ENCODE measurements around the gene G6PC1. TPM values are rescaled to one million over a fixed set of nuclear protein-coding genes. Genes with fewer than 3 reads are reported as not detected.
"Not testable (repeated sequence)": the region's sequence is repeated elsewhere in the genome, so short reads cannot be mapped to it uniquely, and the experiment has no call there.

Gene G6PC1
- total RNA-seq, 2 experiments from 2014 or later: not detected

DNA sequence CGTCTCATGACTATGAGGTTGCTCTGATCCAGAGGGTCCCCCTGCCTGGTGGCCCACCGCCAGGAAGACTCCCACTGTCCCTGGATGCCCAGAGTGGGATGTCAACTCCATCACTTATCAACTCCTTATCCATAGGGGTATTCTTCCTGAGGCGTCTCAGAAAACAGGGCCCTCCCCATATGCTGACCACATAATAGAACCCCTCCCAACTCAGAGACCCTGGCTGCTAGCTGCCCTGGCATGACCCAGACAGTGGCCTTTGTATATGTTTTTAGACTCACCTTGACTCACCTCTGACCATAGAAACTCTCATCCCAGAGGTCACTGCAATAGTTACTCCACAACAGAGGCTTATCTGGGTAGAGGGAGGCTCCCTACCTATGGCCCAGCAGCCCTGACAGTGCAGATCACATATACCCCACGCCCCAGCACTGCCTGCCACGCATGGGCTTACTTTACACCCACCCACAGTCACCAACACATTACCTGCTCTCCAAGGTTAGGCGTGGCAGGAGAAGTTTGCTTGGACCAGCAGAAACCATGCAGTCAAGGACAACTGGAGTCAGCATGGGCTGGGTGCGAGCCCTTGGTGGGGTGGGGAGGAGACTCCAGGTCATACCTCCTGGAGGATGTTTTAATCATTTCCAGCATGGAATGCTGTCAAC lies 2.3 kb upstream of the G6PC1 start:
- Mint-ChIP-seq H3K4me3 (no peak overlapping the region), H3K27me3 (peaks cover 20% of the 10 kb centered on the region), H3K27ac (no peak overlapping the region), H3K36me3 (ENCODE audit: low read depth) (no peaks in the 10 kb centered on the region), H3K4me1 (peaks cover 2% of the 10 kb centered on the region), H3K9me3 (no peaks in the 10 kb centered on the region)
- ChIA-PET CTCF (no interaction called here), POLR2A (no interaction called here)
- no peak for DNase-seq

DNA sequence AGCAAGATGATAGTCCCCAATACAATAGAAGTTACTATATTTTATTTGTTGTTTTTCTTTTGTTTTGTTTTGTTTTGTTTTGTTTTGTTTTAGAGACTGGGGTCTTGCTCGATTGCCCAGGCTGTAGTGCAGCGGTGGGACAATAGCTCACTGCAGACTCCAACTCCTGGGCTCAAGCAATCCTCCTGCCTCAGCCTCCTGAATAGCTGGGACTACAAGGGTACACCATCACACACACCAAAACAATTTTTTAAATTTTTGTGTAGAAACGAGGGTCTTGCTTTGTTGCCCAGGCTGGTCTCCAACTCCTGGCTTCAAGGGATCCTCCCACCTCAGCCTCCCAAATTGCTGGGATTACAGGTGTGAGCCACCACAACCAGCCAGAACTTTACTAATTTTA lies 618 bp upstream of the G6PC1 start:
- H3K27ac Mint-ChIP-seq; H3K4me3 Mint-ChIP-seq; H3K27me3 Mint-ChIP-seq; H3K4me1 Mint-ChIP-seq; H3K36me3 Mint-ChIP-seq (ENCODE audit: low read depth); H3K9me3 Mint-ChIP-seq; DNase-seq; CTCF ChIA-PET; POLR2A ChIA-PET: not testable (repeated sequence)

DNA sequence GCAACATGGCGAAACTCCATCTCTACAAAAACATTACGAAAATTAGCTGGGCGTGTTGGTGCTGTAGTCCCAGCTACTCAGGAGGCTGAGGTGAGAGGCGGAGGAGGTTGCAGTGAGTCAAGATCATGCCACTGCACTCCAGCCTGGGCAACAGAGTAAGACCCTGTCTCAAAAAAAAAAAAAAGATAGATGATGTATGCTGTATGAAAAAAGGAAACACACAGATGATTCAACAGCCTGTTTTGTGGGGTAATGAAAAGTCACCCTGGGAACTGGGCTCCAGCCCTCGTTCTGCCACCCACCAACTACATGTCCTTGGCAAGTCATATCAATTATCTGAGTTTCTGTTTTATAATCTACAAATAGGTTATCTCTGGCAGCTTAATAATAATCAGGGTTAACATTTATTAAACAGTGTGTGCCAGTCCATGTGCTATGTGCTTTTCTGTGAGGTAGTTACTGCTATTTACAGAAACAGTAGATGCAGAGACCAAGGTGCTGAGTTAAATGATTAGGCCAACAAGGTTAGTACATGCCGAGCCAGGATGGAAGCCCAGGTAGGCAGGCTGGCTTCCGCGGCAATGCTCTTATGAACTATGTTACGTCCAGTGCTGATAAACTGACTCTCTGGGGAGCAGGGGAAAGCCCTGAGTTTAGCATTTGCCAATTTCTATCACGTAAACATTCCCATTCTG lies 1.1 kb downstream of the G6PC1 start:
- DNase-seq: no peak
- Mint-ChIP-seq H3K4me1 (no peaks in the 10 kb centered on the region), H3K27me3 (peaks cover 7% of the 10 kb centered on the region), H3K36me3 (ENCODE audit: low read depth) (no peaks in the 10 kb centered on the region), H3K27ac (no peak overlapping the region), H3K9me3 (no peaks in the 10 kb centered on the region), H3K4me3 (no peak overlapping the region)
- POLR2A ChIA-PET: no interaction called here
- CTCF ChIA-PET: interaction anchor here (1.4 kb wide), 1 partner anchor 27 kb away, joined by 3 read pairs; no protein-coding TSS in a partner anchor

DNA sequence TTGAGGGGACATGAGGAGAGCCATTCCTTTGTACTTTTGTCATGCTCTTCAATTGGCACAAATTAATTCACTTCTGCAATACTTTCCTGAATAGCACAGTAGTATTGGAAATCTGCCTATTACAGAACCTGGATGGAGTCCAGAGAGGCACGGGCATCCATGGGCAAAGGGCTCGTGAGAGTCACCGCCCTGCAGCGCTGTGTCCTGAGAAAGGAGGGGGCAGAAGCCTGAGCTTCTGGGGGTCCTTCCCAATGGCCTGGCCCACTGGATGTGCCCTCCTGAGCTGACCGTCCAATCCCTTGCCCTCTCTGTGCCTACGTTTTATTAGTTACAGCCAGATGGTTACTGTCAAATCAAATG lies 3.5 kb downstream of the G6PC1 start:
- Mint-ChIP-seq H3K9me3 (no peaks in the 10 kb centered on the region), H3K36me3 (ENCODE audit: low read depth) (no peaks in the 10 kb centered on the region), H3K4me1 (no peaks in the 10 kb centered on the region), H3K27me3 (peaks cover 9% of the 10 kb centered on the region), H3K27ac (no peak overlapping the region), H3K4me3 (no peak overlapping the region)
- POLR2A ChIA-PET: no interaction called here
- no peak for DNase-seq
- CTCF ChIA-PET: no interaction called here

DNA sequence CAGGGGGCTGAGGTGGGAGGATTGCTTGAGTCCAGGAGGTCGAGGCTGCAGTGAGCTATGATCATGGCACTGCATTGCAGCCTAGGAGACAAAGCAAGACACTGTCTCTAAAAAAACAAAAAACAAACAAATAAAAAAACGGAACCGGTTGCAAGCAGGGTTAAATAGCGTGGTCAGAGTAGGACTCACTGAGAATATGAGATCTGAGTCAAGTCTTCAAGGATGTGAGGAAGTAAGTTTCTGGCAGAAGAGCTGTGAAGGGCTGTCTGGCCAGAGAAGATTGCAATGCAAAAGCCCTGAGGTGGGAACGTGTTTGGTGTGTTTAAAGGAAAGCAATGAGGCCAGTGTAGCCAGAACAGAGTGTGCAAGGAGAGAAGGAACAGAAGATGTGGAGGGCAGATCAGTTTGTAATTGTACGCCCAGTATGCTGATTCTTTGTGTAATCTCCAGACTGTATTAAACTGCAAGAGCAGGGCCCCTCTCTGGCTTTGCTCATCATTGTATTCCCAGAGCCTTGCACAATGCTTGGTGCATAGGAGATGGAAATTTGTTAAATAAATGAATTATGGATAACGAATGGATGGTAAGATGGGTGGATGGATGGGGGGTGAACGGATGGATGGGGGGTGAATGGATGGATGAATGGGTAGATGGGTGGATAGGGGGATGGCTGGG lies 6.3 kb downstream of the G6PC1 start:
- Mint-ChIP-seq H3K4me1 (no peaks in the 10 kb centered on the region), H3K4me3 (no peak overlapping the region), H3K27me3 (peaks cover 13% of the 10 kb centered on the region), H3K36me3 (ENCODE audit: low read depth) (no peaks in the 10 kb centered on the region), H3K27ac (no peak overlapping the region), H3K9me3 (no peaks in the 10 kb centered on the region)
- ChIA-PET CTCF (no interaction called here), POLR2A (no interaction called here)
- DNase-seq: no peak

DNA sequence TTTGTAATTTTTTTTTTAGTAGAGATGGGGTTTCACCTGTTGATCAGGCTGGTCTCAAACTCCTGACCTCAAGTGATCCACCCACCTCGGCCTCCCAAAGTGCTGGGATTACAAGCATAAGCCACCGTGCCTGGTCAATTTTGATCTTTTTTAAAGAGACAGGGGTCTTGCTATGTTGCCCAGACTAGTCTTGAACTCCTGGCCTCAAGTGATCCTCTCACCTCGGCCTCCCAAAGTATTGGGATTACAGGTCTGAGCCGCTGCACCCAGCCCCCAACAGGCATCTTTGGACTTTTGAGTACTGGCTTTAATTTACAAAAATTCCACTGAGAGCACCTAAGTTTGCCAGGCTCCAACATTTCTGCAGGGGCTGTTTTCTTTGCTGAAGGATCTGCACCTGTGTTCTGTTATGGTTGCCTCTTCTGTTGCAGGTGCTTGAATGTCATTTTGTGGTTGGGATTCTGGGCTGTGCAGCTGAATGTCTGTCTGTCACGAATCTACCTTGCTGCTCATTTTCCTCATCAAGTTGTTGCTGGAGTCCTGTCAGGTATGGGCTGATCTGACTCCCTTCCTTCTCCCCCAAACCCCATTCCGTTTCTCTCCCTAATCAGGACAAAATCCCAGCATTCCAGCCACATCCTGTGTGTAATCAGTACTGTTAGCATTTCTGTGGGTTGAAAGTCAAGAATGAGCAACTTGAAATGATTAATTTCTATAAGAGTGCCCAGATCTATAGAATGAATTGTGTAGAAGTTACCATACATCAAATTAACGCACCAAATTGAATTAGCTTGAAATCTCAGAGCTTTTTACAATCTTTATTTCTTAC lies 8.5 kb downstream of the G6PC1 start:
- no peak overlapping the region for H3K4me3 Mint-ChIP-seq
- CTCF ChIA-PET: no interaction called here
- POLR2A ChIA-PET: no interaction called here
- H3K27ac Mint-ChIP-seq: no peak overlapping the region
- no peak for DNase-seq
- no peaks in the 10 kb centered on the region for H3K9me3 Mint-ChIP-seq
- no peaks in the 10 kb centered on the region for H3K4me1 Mint-ChIP-seq
- peaks cover 12% of the 10 kb centered on the region for H3K27me3 Mint-ChIP-seq
- H3K36me3 Mint-ChIP-seq (ENCODE audit: low read depth): no peaks in the 10 kb centered on the region

DNA sequence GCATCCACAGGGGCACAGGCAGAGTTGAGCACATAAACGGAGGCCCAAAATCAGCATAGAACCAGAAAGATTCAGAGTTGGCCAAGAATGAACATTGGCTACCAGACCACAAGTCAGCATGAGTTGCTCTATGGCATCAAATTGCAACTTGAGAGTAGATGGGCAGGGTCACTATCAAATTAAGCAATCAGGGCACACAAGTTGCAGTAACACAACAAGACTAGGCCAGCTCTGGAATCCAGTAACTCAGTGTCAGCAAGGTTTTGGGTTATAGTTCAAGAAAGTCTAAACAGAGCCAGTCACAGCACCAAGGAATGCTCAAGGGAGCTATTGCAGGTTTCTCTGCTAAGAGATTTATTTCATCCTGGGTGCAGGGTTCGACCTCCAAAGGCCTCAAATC lies 12.9 kb downstream of the G6PC1 start:
- Mint-ChIP-seq H3K36me3 (ENCODE audit: low read depth) (no peaks in the 10 kb centered on the region), H3K4me1 (no peaks in the 10 kb centered on the region), H3K9me3 (no peaks in the 10 kb centered on the region), H3K27me3 (peaks cover 8% of the 10 kb centered on the region), H3K4me3 (no peak overlapping the region), H3K27ac (no peak overlapping the region)
- ChIA-PET CTCF (interaction anchor here (0.5 kb wide), 1 partner anchor 155 kb away, joined by 3 read pairs; no protein-coding TSS in a partner anchor), POLR2A (no interaction called here)
- DNase-seq: no peak

DNA sequence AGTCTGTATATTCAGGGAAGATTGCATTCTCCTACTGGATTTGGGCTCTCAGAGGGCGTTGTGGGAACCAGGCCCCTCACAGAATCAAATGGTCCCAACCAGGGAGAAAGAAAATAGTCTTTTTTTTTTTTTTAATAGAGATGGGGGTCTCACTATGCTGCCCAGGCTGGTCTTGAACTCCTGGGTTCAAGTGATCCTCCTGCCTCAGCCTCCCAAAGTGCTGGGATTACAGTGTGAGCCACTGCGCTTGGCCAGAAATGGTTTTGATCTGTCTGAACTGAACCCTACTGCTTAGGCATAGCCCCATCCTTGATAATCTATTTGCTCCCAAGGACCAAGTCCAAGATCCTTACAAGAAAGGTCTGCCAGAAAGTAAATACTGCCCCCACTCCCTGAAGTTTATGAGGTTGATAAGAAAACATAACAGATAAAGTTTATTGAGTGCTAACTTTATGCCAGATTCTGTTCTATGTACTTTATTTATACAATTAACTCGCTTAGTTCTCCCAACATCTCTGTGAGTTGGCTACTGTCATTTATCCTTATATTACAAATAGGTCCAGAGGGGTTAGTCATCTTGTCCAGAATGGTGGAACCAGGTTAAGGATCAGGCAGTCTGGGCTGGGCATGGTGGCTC lies 13.5 kb downstream of the G6PC1 start:
- no peaks in the 10 kb centered on the region for H3K9me3 Mint-ChIP-seq
- CTCF ChIA-PET: no interaction called here
- H3K27me3 Mint-ChIP-seq: peaks cover 9% of the 10 kb centered on the region
- no peak overlapping the region for H3K27ac Mint-ChIP-seq
- no peaks in the 10 kb centered on the region for H3K36me3 Mint-ChIP-seq (ENCODE audit: low read depth)
- POLR2A ChIA-PET: no interaction called here
- no peaks in the 10 kb centered on the region for H3K4me1 Mint-ChIP-seq
- no peak for DNase-seq
- no peak overlapping the region for H3K4me3 Mint-ChIP-seq

DNA sequence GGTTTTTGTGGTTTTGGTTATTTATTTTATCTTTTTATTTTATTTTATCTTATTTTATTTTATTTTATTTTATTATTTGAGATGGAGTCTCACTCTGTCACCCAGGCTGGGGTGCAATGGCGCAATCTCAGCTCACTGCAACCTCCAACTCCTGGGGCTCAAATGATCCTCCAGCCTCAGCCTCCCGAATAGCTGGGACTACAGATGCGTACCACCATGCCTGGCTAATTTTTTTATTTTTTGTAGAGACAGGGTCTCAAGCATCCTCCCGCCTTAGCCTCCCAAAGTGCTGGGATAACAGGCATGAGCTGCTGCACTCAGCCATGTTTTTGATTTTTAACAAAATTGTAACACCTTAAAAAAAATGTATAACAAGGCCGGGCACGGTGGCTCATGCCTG lies 14.7 kb downstream of the G6PC1 start:
- POLR2A ChIA-PET; H3K9me3 Mint-ChIP-seq; H3K27me3 Mint-ChIP-seq; CTCF ChIA-PET; H3K4me3 Mint-ChIP-seq; H3K27ac Mint-ChIP-seq; DNase-seq; H3K4me1 Mint-ChIP-seq; H3K36me3 Mint-ChIP-seq (ENCODE audit: low read depth): not testable (repeated sequence)

DNA sequence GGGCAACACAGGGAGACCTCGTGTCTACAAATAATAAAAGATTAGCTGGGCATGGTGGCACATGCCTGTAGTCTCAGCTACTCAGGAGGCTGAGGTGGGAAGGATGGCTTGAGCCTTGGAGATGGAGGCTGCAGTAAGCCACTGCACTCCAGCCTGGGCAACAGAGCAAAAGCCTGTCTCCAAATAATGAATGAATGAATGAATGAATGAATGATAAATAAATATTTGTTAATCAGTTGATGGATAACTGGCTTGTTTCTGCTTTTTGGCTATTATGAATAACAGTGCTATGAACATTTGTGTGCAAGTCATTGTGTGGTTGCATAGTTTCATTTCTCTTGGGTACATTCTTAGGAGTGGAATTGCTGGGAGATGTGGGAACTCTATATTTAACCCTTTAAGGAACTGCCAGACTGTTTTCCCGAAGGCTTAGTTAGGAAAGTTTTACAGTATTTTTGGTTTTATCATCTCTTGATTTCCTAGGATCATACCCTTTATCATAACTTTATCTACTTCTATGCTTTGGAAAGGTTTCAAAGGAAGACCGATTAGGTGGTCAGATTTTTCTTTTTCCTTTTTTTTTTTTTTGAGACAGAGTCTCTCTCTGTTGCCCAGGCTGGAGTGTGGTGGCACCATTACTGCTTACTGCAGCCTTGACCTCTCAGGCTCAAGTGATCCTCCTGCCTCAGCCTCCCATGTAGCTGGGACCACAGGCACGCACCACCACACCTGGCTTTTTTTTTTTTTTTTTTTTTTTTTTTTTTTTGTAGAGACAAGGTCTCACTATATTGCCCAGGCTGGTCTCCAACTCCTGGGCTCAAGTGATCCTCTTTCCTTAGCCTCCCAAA lies 16.0 kb downstream of the G6PC1 start:
- DNase-seq; H3K4me1 Mint-ChIP-seq; POLR2A ChIA-PET; H3K27ac Mint-ChIP-seq; H3K4me3 Mint-ChIP-seq; H3K36me3 Mint-ChIP-seq (ENCODE audit: low read depth); H3K27me3 Mint-ChIP-seq; H3K9me3 Mint-ChIP-seq; CTCF ChIA-PET: not testable (repeated sequence)

DNA sequence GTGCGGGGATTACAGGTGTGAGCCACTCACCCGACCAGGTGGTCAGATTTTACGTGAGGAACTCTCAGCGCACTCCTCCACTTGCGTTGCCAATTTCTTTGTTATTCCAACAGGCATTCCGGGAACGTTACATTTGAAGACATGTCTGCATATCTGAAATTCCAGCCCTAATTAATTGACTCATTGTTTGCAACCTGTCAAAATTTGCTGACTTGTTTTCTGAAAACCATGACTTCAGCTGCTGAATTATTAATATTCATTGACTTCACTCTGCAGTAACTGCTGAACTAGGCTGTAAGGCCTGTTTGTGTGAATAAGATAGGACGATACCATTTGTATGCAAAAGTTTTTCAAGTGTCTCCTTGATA lies 16.6 kb downstream of the G6PC1 start:
- peaks cover 13% of the 10 kb centered on the region for H3K27me3 Mint-ChIP-seq
- CTCF ChIA-PET: no interaction called here
- H3K4me3 Mint-ChIP-seq: no peak overlapping the region
- H3K9me3 Mint-ChIP-seq: no peaks in the 10 kb centered on the region
- POLR2A ChIA-PET: interaction anchor here (0.7 kb wide), 1 partner anchor 72 kb away, joined by 3 read pairs; no protein-coding TSS in a partner anchor
- H3K4me1 Mint-ChIP-seq: no peaks in the 10 kb centered on the region
- H3K36me3 Mint-ChIP-seq (ENCODE audit: low read depth): no peaks in the 10 kb centered on the region
- no peak overlapping the region for H3K27ac Mint-ChIP-seq
- DNase-seq: no peak

DNA sequence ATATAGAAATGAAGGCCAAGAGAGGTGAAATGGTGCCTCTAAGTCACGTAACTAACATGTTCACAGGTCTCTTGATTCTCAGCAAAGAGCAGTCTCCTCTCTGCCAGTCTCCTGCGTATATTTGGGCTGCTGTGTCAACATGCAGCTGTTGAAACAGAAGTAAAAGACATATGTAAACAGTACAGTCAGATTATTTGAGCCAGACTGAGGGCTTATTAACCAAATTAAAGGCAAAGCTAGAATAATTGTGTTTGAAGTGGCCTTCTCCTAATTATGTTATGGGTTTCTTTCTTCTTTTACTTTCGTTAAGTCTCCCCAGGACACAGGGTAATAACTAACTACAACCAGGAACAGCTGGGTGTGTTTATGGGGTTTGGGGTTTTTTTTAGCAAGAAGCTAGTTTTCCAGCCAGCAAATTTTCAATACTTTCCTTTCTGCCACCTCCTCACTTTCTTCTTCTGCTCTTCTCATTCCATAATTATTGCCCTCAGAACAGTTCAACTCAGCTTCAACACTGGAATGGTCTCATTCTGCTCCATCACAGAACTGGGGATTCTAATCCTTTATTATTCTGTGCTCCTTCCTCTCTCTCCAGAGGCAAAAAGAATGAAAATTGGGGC lies 18.4 kb downstream of the G6PC1 start:
- H3K27me3 Mint-ChIP-seq: peaks cover 19% of the 10 kb centered on the region
- no peak for DNase-seq
- H3K36me3 Mint-ChIP-seq (ENCODE audit: low read depth): no peaks in the 10 kb centered on the region
- POLR2A ChIA-PET: no interaction called here
- H3K27ac Mint-ChIP-seq: no peak overlapping the region
- no peak overlapping the region for H3K4me3 Mint-ChIP-seq
- CTCF ChIA-PET: interaction anchor here (3.2 kb wide), 1 partner anchor 10 kb away, joined by 14 read pairs; no protein-coding TSS in a partner anchor
- H3K9me3 Mint-ChIP-seq: no peaks in the 10 kb centered on the region
- no peaks in the 10 kb centered on the region for H3K4me1 Mint-ChIP-seq

All from activated CD4-positive, alpha-beta T cell treated with anti-CD3 and anti-CD28 coated beads, Interleukin-2, amount 10 ng/mL, durations not matched to agents 7 days and 5 days (primary cell).